HepG2 (cell line): ENCODE measurements around the gene CCDC102B. TPM values are rescaled to one million over a fixed set of nuclear protein-coding genes. Genes with fewer than 3 reads are reported as not detected.

Source experiments
- ATAC-seq: fragments of 200-7000 bp; cut with Tn5 transposase; 3 replicates; pipeline ENCODE4 v1.9.1; 2020; ENCODE audit warnings: mild to moderate bottlenecking, moderate library complexity
- BruUV-seq: library from RNA; stranded (reverse); fragments of 400-500 nt; replicated peaks from 2 replicates; lab custom pipeline; 2021; lab: Mats Ljungman, UMichigan
- CTCF ChIA-PET: fragments of 300-600 bp; formaldehyde crosslinking; extraction: SDS; loops from one replicate; lab custom pipeline; 2021; ENCODE audit warnings: low total read pairs, inconsistent platforms, low intra/inter-chr PET ratio; lab: Yijun Ruan, JAX
- POLR2A ChIA-PET: fragments of 350-600 bp; sonication (Branson Sonifier 250); formaldehyde crosslinking; loops from one replicate; lab custom pipeline; 2020; ENCODE audit warnings: antibody characterized with exemption, inconsistent platforms; lab: Yijun Ruan, JAX
- DNase-seq: peaks from one replicate; pipeline ENCODE4 v3.0.0-alpha.2; 2015; ENCODE audit warnings: low spot score
- FAIRE-seq: peaks from 3 replicates; lab custom pipeline; 2011; peaks lifted over from hg19 to GRCh38; lab: Jason Lieb, UNC
- H2AFZ ChIP-seq: one replicate; pipeline ENCODE4 v1.6.1; 2011; ENCODE audit warnings: low read length, inconsistent platforms
- H3K27ac ChIP-seq: fragments of 300-600 bp; 3 replicates; pipeline ENCODE4 v1.8.0; 2011; ENCODE audit warnings: mixed run types, mild to moderate bottlenecking, mixed read lengths, low read length, inconsistent platforms; ENCODE audit not compliant: insufficient read depth; ENCODE audit errors: extremely low read length
- H3K27me3 ChIP-seq, 2 experiments: fragments of 200-600 bp in 1 of 2; 2 replicates in 1 of 2; 3 replicates in 1 of 2; pipeline versions ENCODE4 v1.6.0 to v1.8.0; 2011; ENCODE audit warnings: low read length in 2 of 2, mild to moderate bottlenecking in 2 of 2, moderate library complexity in 2 of 2, inconsistent platforms in 1 of 2; ENCODE audit not compliant: insufficient read depth in 2 of 2, control insufficient read depth in 1 of 2
- H3K36me3 ChIP-seq, 2 experiments: fragments of 200-600 bp in 1 of 2; replicated peaks in 1 of 2; 2 replicates in 1 of 2; 3 replicates in 1 of 2; pipeline versions ENCODE4 v1.5.1 to v1.8.0; 2011; ENCODE audit warnings: low read length in 2 of 2, inconsistent platforms in 1 of 2; ENCODE audit not compliant: insufficient read depth in 2 of 2, control insufficient read depth in 1 of 2
- H3K4me1 ChIP-seq: 2 replicates; pipeline ENCODE4 v1.5.1; 2012; ENCODE audit warnings: low read length, inconsistent platforms; ENCODE audit not compliant: insufficient read depth
- H3K4me2 ChIP-seq: 2 replicates; pipeline ENCODE4 v1.6.0; 2011; ENCODE audit warnings: low read depth, low read length, inconsistent platforms
- H3K4me3 ChIP-seq, 3 experiments: fragments of 200-600 bp in 1 of 3; sonication (generic), shearing (Covaris generic) in 1 of 3; replicated peaks in 1 of 3; 2 replicates each; pipeline ENCODE4 v1.5.1; 2011 to 2016; ENCODE audit warnings: low read length in 3 of 3, inconsistent platforms in 2 of 3, low read depth in 2 of 3, mild to moderate bottlenecking in 2 of 3, control low read depth in 1 of 3, mixed read lengths in 1 of 3; ENCODE audit not compliant: insufficient read depth in 1 of 3
- H3K79me2 ChIP-seq: one replicate; pipeline ENCODE4 v1.6.1; 2011; ENCODE audit warnings: low read length, inconsistent platforms; ENCODE audit not compliant: insufficient read depth
- H3K9ac ChIP-seq: 2 replicates; pipeline ENCODE4 v1.6.0; 2011; ENCODE audit warnings: mild to moderate bottlenecking, low read depth, low read length, inconsistent platforms; ENCODE audit not compliant: insufficient read depth
- H3K9me3 ChIP-seq: 2 replicates; pipeline ENCODE4 v1.5.1; 2012; ENCODE audit warnings: mild to moderate bottlenecking, low read length
- H4K20me1 ChIP-seq: 2 replicates; pipeline ENCODE4 v1.6.0; 2011; ENCODE audit warnings: inconsistent platforms, mild to moderate bottlenecking, low read length, moderate library complexity; ENCODE audit not compliant: insufficient read depth
- CTCF ChIP-seq: sonication (generic); formaldehyde crosslinking; IDR thresholded peaks from 2 replicates; pipeline ENCODE4 v1.5.0; 2020; ENCODE audit warnings: mild to moderate bottlenecking, missing genetic modification reagents, moderate library complexity
- EZH2 ChIP-seq: conservative IDR thresholded peaks from 2 replicates; pipeline ENCODE4 v1.6.1; 2012; ENCODE audit warnings: mild to moderate bottlenecking, low read depth, low read length, moderate library complexity
- HES4 ChIP-seq: sonication (generic); formaldehyde crosslinking; IDR thresholded peaks from 2 replicates; pipeline ENCODE4 v1.9.0; 2021; ENCODE audit warnings: mild to moderate bottlenecking, missing genetic modification reagents, borderline replicate concordance
- HOXA9 ChIP-seq: sonication (generic); formaldehyde crosslinking; IDR thresholded peaks from 2 replicates; pipeline ENCODE4 v1.8.1; 2022; ENCODE audit warnings: missing genetic modification reagents, mild to moderate bottlenecking, moderate library complexity, borderline replicate concordance
- KLF12 ChIP-seq: sonication (generic); formaldehyde crosslinking; IDR thresholded peaks from 2 replicates; pipeline ENCODE4 v1.4.0; 2020; ENCODE audit warnings: missing genetic modification reagents, borderline replicate concordance
- MZF1 ChIP-seq: sonication (generic); formaldehyde crosslinking; IDR thresholded peaks from 2 replicates; pipeline ENCODE4 v1.8.1; 2023; ENCODE audit warnings: mild to moderate bottlenecking, missing genetic modification reagents, borderline replicate concordance
- PTBP1 ChIP-seq: fragments of 200-400 bp; formaldehyde crosslinking; IDR thresholded peaks from 2 replicates; pipeline ENCODE4 v1.6.1; 2018; ENCODE audit warnings: low read length, low read depth; ENCODE audit not compliant: poor library complexity, severe bottlenecking
- RAD21 ChIP-seq: fragments of 450-650 bp; formaldehyde crosslinking; IDR thresholded peaks from 2 replicates; pipeline ENCODE4 v1.5.0; 2020; ENCODE audit warnings: mild to moderate bottlenecking
- THAP8 ChIP-seq: sonication (generic); formaldehyde crosslinking; IDR thresholded peaks from 2 replicates; pipeline ENCODE4 v1.5.1; 2020; ENCODE audit warnings: missing genetic modification reagents, mild to moderate bottlenecking, borderline replicate concordance
- ZBTB46 ChIP-seq: sonication (generic); formaldehyde crosslinking; IDR thresholded peaks from 2 replicates; pipeline ENCODE4 v1.4.0; 2020; ENCODE audit warnings: mild to moderate bottlenecking, missing genetic modification reagents, borderline replicate concordance
- ZNF263 ChIP-seq: sonication (generic); formaldehyde crosslinking; IDR thresholded peaks from 2 replicates; pipeline ENCODE4 v1.4.0; 2020; ENCODE audit warnings: missing genetic modification reagents
- ZNF274 ChIP-seq: sonication (generic); formaldehyde crosslinking; IDR thresholded peaks from 2 replicates; pipeline ENCODE4 v1.5.1; 2020; ENCODE audit warnings: mild to moderate bottlenecking, missing genetic modification reagents
- ZNF460 ChIP-seq: sonication (generic); formaldehyde crosslinking; IDR thresholded peaks from 2 replicates; pipeline ENCODE4 v1.5.1; 2020; ENCODE audit warnings: missing genetic modification reagents, mild to moderate bottlenecking, borderline replicate concordance
- ZNF562 ChIP-seq: sonication (generic); formaldehyde crosslinking; IDR thresholded peaks from 2 replicates; pipeline ENCODE4 v1.8.0; 2022; ENCODE audit warnings: missing genetic modification reagents, borderline replicate concordance
- ZZZ3 ChIP-seq: sonication (generic); formaldehyde crosslinking; IDR thresholded peaks from 2 replicates; pipeline ENCODE4 v1.4.0; 2020; ENCODE audit warnings: missing genetic modification reagents, mild to moderate bottlenecking, borderline replicate concordance
- WGBS: methylation state at CpG from one replicate; pipeline ENCODE4 v1.1.6; 2017; ENCODE audit warnings: low lambda C conversion rate; 5-methylcytosine and 5-hydroxymethylcytosine counted together
- in situ Hi-C: cut with HindIII; loops from 2 replicates; pipeline ENCODE4 v1.10.0; 2017; ENCODE audit warnings: low pct_unique_long_range_greater_than_20kb; ENCODE audit not compliant: extremely low pct_ligation_motif_present
- intact Hi-C: fragments of 100-400 bp; cut with micrococcal nuclease; formaldehyde crosslinking; loops from one replicate; pipeline ENCODE4 v1.10.0; 2022; ENCODE audit not compliant: unreplicated experiment
- polyA plus RNA-seq, 8 experiments: library from polyadenylated mRNA; depleted of rRNA in 3 of 8; stranded (reverse) in 7 of 8; unstranded in 1 of 8; fragments of >200 nt; fragmentation: Illumina TruSeq in 4 of 8; extraction: Trizol in 4 of 8; gene quantifications; 2 replicates each; pipeline versions ENCODE4 v1.2.1 to v1.2.3, GENCODE V29; 2011 to 2016; ENCODE audit warnings: low read depth in 4 of 8, missing spikeins in 1 of 8, mixed read lengths in 1 of 8; ENCODE audit not compliant: insufficient read depth in 1 of 8
- total RNA-seq, 5 experiments: library from RNA; depleted of rRNA; stranded (reverse); fragments of >200 nt; fragmentation: Illumina TruSeq; extraction: Trizol; gene quantifications; 2 replicates each; pipeline ENCODE4 v1.2.3, GENCODE V29; 2016; ENCODE audit warnings: low read depth in 1 of 5
- TF ChIP-seq, protein P1 (sequence below): sonication (generic); formaldehyde crosslinking; IDR thresholded peaks from 2 replicates; pipeline ENCODE4 v1.8.1; 2022; ENCODE audit warnings: low read depth, mild to moderate bottlenecking, missing genetic modification reagents

The CCDC102B gene
- total and polyA plus RNA-seq, 2 of the 13 experiments (the other 11 are each of a cell fraction or from before 2014, with no cell fraction given), result 2.3 to 3.7 TPM

DNA sequence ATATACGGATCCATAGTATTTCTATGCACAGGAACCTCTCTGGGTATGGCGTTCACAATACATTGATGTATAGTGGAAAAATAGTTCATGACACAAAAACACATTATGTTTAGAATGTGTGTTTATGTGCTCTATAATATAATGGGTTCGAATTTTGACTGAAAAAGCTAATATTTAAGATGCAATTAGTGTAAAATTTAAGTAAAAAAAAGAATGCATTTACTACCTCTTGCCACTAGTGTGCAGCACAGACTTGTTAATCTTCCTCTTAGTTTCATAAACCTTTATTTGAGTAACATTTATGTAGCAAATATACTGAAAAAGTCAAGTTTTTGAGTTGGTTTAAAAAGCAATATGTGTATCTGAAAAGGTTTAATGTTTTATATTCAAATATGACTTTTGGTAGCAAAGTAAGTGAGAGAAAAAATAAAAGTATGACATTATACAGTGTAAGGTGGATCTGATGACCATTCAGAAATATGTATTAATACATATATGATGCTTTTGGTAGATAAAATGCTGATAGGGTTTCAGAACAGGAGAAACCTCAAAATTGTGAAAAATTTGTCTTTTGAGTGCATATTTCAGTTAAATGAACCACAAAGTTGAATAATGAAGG lies 49.4 kb downstream of the CCDC102B start (continued):
- TF ChIP-seq CTCF (CRISPR knock-in tag), result peak; percentile 63
- TF ChIP-seq ZNF263, result no peak
- TF ChIP-seq EZH2, result no peak
- no peak for TF ChIP-seq HOXA9
- TF ChIP-seq RAD21 (CRISPR knock-in tag), result peak; percentile 38; the same call in 1 of the 2 replicates

- in situ Hi-C loops, result loop anchor here (10.0 kb wide), 1 partner anchor 1247 kb away; no protein-coding TSS in a partner anchor
- H3K4me2 ChIP-seq, result no peak overlapping the region
- no peaks in the 10 kb centered on the region for H3K79me2 ChIP-seq
- ChIA-PET CTCF (interaction anchor here (1.1 kb wide), 1 partner anchor 1239 kb away, joined by 4 read pairs; no protein-coding TSS in a partner anchor), POLR2A (no interaction called here)
- intact Hi-C loops, result loop anchor here (10.0 kb wide), 2 partner anchors 557 to 637 kb away; partner anchors contain the start of gene DOK6
- no peak overlapping the region for H3K9ac ChIP-seq
- no peaks in the 10 kb centered on the region for H3K9me3 ChIP-seq
- no peak overlapping the region for H3K27ac ChIP-seq
- no peaks in the 10 kb centered on the region for H3K4me1 ChIP-seq
- H4K20me1 ChIP-seq, result no peaks in the 10 kb centered on the region
- BruUV-seq, result no TSS peak
- H2AFZ ChIP-seq, result no peak overlapping the region
- H3K27me3 ChIP-seq, result no peaks in the 10 kb centered on the region
- no peak for DNase-seq
- no peaks in the 10 kb centered on the region for H3K36me3 ChIP-seq
- no peak for ATAC-seq
- FAIRE-seq, result no peak
- WGBS, result 36% methylated on average over 1 of the region's 1 CpG
- no peak overlapping the region for H3K4me3 ChIP-seq
- no peak for TF ChIP-seq ZNF460
- TF ChIP-seq MZF1 (CRISPR knock-in tag), result no peak
- TF ChIP-seq THAP8 (CRISPR knock-in tag), result no peak
- TF ChIP-seq ZZZ3 (CRISPR knock-in tag), result no peak
- TF ChIP-seq ZNF274 (CRISPR knock-in tag), result no peak
- no peak for TF ChIP-seq KLF12 (CRISPR knock-in tag)
- TF ChIP-seq, protein P1, sequence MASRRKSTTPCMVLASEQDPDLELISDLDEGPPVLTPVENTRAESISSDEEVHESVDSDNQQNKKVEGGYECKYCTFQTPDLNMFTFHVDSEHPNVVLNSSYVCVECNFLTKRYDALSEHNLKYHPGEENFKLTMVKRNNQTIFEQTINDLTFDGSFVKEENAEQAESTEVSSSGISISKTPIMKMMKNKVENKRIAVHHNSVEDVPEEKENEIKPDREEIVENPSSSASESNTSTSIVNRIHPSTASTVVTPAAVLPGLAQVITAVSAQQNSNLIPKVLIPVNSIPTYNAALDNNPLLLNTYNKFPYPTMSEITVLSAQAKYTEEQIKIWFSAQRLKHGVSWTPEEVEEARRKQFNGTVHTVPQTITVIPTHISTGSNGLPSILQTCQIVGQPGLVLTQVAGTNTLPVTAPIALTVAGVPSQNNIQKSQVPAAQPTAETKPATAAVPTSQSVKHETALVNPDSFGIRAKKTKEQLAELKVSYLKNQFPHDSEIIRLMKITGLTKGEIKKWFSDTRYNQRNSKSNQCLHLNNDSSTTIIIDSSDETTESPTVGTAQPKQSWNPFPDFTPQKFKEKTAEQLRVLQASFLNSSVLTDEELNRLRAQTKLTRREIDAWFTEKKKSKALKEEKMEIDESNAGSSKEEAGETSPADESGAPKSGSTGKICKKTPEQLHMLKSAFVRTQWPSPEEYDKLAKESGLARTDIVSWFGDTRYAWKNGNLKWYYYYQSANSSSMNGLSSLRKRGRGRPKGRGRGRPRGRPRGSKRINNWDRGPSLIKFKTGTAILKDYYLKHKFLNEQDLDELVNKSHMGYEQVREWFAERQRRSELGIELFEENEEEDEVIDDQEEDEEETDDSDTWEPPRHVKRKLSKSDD (CRISPR knock-in tag), result no peak
- TF ChIP-seq ZNF562 (CRISPR knock-in tag), result no peak
- TF ChIP-seq HES4 (CRISPR knock-in tag), result no peak
- TF ChIP-seq PTBP1, result no peak
- TF ChIP-seq ZBTB46 (CRISPR knock-in tag), result no peak
Observed at GRCh38 chr18:68848242-68848641, 50.4 kb downstream of the CCDC102B start.
